K562 (cell line): ENCODE results near the gene CRYGB. TPM values are rescaled to one million over a fixed set of nuclear protein-coding genes. Genes with fewer than 3 reads are reported as not detected.

Experiments used
- JUNB ChIP-seq: fragments of 450-650 bp; formaldehyde crosslinking; conservative IDR thresholded peaks from 2 replicates; pipeline ENCODE4 v1.4.0; 2020; ENCODE audit warnings: mild to moderate bottlenecking
- MAFG ChIP-seq: fragments of 450-650 bp; conservative IDR thresholded peaks from 2 replicates; pipeline ENCODE4 v1.6.1; 2016; ENCODE audit warnings: missing genetic modification characterization, missing compliant biosample characterization
- MYC ChIP-seq, 2 experiments: fragments of 250-450 bp in 1 of 2; sonication (Bioruptor Pico) in 1 of 2; IDR thresholded peaks; 2 replicates each; pipeline versions ENCODE4 v1.5.1 to v1.6.1; 2012 to 2021; ENCODE audit warnings: low read depth in 2 of 2, borderline replicate concordance in 1 of 2, improper control_type of control experiment in 1 of 2, low read length in 1 of 2, mild to moderate bottlenecking in 1 of 2, moderate library complexity in 1 of 2
- PRDM10 ChIP-seq: fragments of 450-650 bp; IDR thresholded peaks from 2 replicates; pipeline ENCODE4 v1.6.1; 2018; ENCODE audit not compliant: partially characterized antibody
- SMAD1 ChIP-seq: fragments of 150-350 bp; IDR thresholded peaks from 2 replicates; pipeline ENCODE4 v1.6.1; 2014; ENCODE audit warnings: low read length, low read depth; ENCODE audit not compliant: partially characterized antibody
- SMC3 ChIP-seq: conservative IDR thresholded peaks from 2 replicates; pipeline ENCODE4 v1.6.1; 2011; ENCODE audit warnings: low read depth, low read length, improper control_type of control experiment; ENCODE audit not compliant: insufficient read depth
- SNIP1 ChIP-seq: fragments of 450-650 bp; IDR thresholded peaks from 2 replicates; pipeline ENCODE4 v1.7.1; 2017; ENCODE audit warnings: low read depth, mild to moderate bottlenecking
- TAL1 ChIP-seq: fragments of 450-650 bp; IDR thresholded peaks from 2 replicates; pipeline ENCODE4 v1.6.1; 2016; ENCODE audit warnings: mild to moderate bottlenecking
- XRCC3 ChIP-seq: fragments of 450-650 bp; IDR thresholded peaks from 2 replicates; pipeline ENCODE4 v1.6.1; 2017; ENCODE audit warnings: mild to moderate bottlenecking, moderate library complexity
- ZNF134 ChIP-seq: fragments of 250-450 bp; sonication (Bioruptor Pico); conservative IDR thresholded peaks from 2 replicates; pipeline ENCODE4 v1.4.0; 2020
- ZNF274 ChIP-seq: IDR thresholded peaks from 2 replicates; pipeline ENCODE4 v1.6.1; 2011; ENCODE audit warnings: low read depth, mild to moderate bottlenecking, low read length, moderate library complexity, borderline replicate concordance
- ZNF316 ChIP-seq: fragments of 450-650 bp; IDR thresholded peaks from 2 replicates; pipeline ENCODE4 v1.6.1; 2016
- polyA plus RNA-seq, 8 experiments: library from polyadenylated mRNA; depleted of rRNA in 4 of 8; stranded (reverse) in 5 of 8; unstranded in 3 of 8; fragments of >200 nt; fragmentation: Nextera tagmentation in 2 of 8; fragmentation: Illumina TruSeq in 1 of 8; extraction: Ambion mirVana in 2 of 8; extraction: Trizol in 1 of 8; gene quantifications; 2 replicates each; pipeline versions ENCODE4 v1.2.1 to v1.2.3, GENCODE V29; 2011 to 2014; ENCODE audit warnings: inconsistent platforms in 1 of 8, missing spikeins in 1 of 8
- total RNA-seq, 7 experiments: library from RNA; depleted of rRNA in 6 of 7; stranded (reverse); fragments of >200 nt in 6 of 7; fragmentation: Illumina TruSeq in 2 of 7; extraction: Trizol in 2 of 7; gene quantifications; 2 replicates each; pipeline versions ENCODE4 v1.2.1 to v1.2.3, GENCODE V29; 2011 to 2021; ENCODE audit warnings: low replicate concordance in 1 of 7
- TF ChIP-seq, protein P1 (sequence below), 2 experiments: fragments of 450-650 bp; formaldehyde crosslinking in 1 of 2; IDR thresholded peaks; 2 replicates each; pipeline versions ENCODE4 v1.4.0 to v1.6.1; 2014 to 2020; ENCODE audit warnings: mild to moderate bottlenecking in 2 of 2, borderline replicate concordance in 1 of 2, low read depth in 1 of 2
- TF ChIP-seq, protein P2 (sequence below): sonication (generic); formaldehyde crosslinking; IDR thresholded peaks from 2 replicates; pipeline ENCODE4 v1.8.1; 2023; ENCODE audit warnings: mild to moderate bottlenecking, missing genetic modification reagents, moderate library complexity

Gene CRYGB
- total and polyA plus RNA-seq, 9 of the 15 experiments (the other 6 are each of a cell fraction or from before 2014, with no cell fraction given), result not detected

DNA sequence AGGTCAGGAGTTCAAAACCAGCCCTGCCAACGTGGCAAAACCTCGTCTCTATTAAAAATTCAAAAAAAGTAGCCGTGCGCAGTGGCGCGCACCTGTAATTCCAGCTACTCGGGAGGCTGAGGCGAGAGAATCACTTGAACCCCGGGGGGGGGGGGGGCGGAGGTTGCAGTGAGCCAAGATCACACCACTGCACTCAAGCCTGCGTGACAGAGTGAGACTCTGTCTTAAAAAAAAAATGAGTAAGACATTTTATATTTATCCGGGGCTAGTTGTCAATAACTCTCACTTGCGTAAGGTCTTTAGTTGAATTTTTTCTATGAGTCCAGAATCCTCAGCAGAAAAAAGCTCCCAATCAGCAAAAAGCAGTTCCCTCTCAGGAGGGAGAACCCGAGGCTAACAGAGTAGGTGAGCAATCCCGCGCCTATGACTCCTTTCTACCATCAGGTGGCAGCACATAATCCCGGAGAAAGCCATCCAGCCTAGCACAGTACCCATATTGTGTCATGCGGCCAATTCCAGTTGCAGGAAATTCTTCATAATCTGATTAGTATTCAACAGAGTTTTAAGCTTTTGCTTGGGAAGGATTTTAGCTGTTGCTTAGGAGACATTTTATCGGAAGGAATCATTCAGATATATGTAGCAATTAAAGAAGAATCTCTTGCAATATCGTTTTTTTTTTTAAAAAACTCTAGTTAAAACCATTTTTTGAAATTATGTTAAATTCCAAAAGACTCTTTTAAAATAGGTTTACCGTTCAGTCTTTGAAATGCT, 29.3 kb upstream of the CRYGB start (continued):
- TF ChIP-seq, protein P1, sequence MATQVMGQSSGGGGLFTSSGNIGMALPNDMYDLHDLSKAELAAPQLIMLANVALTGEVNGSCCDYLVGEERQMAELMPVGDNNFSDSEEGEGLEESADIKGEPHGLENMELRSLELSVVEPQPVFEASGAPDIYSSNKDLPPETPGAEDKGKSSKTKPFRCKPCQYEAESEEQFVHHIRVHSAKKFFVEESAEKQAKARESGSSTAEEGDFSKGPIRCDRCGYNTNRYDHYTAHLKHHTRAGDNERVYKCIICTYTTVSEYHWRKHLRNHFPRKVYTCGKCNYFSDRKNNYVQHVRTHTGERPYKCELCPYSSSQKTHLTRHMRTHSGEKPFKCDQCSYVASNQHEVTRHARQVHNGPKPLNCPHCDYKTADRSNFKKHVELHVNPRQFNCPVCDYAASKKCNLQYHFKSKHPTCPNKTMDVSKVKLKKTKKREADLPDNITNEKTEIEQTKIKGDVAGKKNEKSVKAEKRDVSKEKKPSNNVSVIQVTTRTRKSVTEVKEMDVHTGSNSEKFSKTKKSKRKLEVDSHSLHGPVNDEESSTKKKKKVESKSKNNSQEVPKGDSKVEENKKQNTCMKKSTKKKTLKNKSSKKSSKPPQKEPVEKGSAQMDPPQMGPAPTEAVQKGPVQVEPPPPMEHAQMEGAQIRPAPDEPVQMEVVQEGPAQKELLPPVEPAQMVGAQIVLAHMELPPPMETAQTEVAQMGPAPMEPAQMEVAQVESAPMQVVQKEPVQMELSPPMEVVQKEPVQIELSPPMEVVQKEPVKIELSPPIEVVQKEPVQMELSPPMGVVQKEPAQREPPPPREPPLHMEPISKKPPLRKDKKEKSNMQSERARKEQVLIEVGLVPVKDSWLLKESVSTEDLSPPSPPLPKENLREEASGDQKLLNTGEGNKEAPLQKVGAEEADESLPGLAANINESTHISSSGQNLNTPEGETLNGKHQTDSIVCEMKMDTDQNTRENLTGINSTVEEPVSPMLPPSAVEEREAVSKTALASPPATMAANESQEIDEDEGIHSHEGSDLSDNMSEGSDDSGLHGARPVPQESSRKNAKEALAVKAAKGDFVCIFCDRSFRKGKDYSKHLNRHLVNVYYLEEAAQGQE (IDR thresholded peaks at IDR 0.05; ENCODE audit: borderline replicate concordance), result peak; percentile 69
- TF ChIP-seq, protein P1 (CRISPR knock-in tag; IDR thresholded peaks at IDR 0.05; ENCODE audit: low read depth), result no peak
- peak; percentile 7 for TF ChIP-seq PRDM10
- TF ChIP-seq SNIP1, result no peak
- TF ChIP-seq SMC3, result peak; percentile 37; the same call in 1 of the 2 replicates
- no peak for TF ChIP-seq JUNB (CRISPR knock-in tag)
- TF ChIP-seq TAL1, result no peak
- peak; percentile 82 for TF ChIP-seq MAFG (tag)
- TF ChIP-seq ZNF316, result peak; percentile 92
- TF ChIP-seq SMAD1, result no peak
- no peak for TF ChIP-seq ZNF274
- no peak for TF ChIP-seq ZNF134 (CRISPR knock-in tag)
- no peak for TF ChIP-seq XRCC3
- TF ChIP-seq MYC (IDR thresholded peaks at IDR 0.05; ENCODE audit: low read depth, low read length), result peak; percentile 35; the same call in 1 of the 2 replicates
- TF ChIP-seq MYC (CRISPR knock-in tag; IDR thresholded peaks at IDR 0.05; ENCODE audit: borderline replicate concordance, low read depth), result no peak
- TF ChIP-seq, protein P2, sequence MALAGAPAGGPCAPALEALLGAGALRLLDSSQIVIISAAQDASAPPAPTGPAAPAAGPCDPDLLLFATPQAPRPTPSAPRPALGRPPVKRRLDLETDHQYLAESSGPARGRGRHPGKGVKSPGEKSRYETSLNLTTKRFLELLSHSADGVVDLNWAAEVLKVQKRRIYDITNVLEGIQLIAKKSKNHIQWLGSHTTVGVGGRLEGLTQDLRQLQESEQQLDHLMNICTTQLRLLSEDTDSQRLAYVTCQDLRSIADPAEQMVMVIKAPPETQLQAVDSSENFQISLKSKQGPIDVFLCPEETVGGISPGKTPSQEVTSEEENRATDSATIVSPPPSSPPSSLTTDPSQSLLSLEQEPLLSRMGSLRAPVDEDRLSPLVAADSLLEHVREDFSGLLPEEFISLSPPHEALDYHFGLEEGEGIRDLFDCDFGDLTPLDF (CRISPR knock-in tag), result no peak
